Hepatocyte (in vitro differentiated cells): ENCODE measurements around the gene TPRX1. TPM values are rescaled to one million over a fixed set of nuclear protein-coding genes. Genes with fewer than 3 reads are reported as not detected.
"Not testable (repeated sequence)": the region's sequence is repeated elsewhere in the genome, so short reads cannot be mapped to it uniquely, and the experiment has no call there.

ENCODE experiments used
- DNase-seq: peaks from one replicate; pipeline ENCODE4 v3.0.0-alpha.2; 2016; ENCODE audit warnings: low spot score
- H2AFZ ChIP-seq: fragments of 200-600 bp; sonication (generic); 2 replicates; pipeline ENCODE4 v1.6.0; 2016; ENCODE audit warnings: antibody characterized with exemption, mild to moderate bottlenecking
- H3K27ac ChIP-seq: fragments of 200-600 bp; sonication (generic); 2 replicates; pipeline ENCODE4 v1.5.1; 2016; ENCODE audit warnings: mild to moderate bottlenecking
- H3K27me3 ChIP-seq: fragments of 200-600 bp; sonication (generic); 2 replicates; pipeline ENCODE4 v1.6.1; 2016
- H3K36me3 ChIP-seq: fragments of 200-600 bp; sonication (generic); replicated peaks from 2 replicates; pipeline ENCODE4 v1.5.1; 2016; ENCODE audit warnings: low read depth; ENCODE audit not compliant: insufficient read depth
- H3K4me1 ChIP-seq: fragments of 200-600 bp; sonication (generic); 2 replicates; pipeline ENCODE4 v1.5.1; 2016; ENCODE audit warnings: mild to moderate bottlenecking, moderate library complexity; ENCODE audit not compliant: insufficient read depth
- H3K4me2 ChIP-seq: fragments of 200-600 bp; sonication (generic); 2 replicates; pipeline ENCODE4 v1.6.0; 2016
- H3K4me3 ChIP-seq: fragments of 200-600 bp; sonication (generic); 2 replicates; pipeline ENCODE4 v1.5.1; 2016; ENCODE audit warnings: mild to moderate bottlenecking
- H3K79me2 ChIP-seq: fragments of 200-600 bp; sonication (generic); 2 replicates; pipeline ENCODE4 v1.6.0; 2017; ENCODE audit warnings: mild to moderate bottlenecking
- H3K9me2 ChIP-seq: fragments of 200-600 bp; sonication (generic); replicated peaks from 2 replicates; pipeline ENCODE4 v1.6.0; 2017; ENCODE audit warnings: mild to moderate bottlenecking; ENCODE audit not compliant: insufficient read depth
- H3K9me3 ChIP-seq: fragments of 200-600 bp; sonication (generic); 2 replicates; pipeline ENCODE4 v1.5.1; 2016; ENCODE audit warnings: low read depth, mild to moderate bottlenecking
- H4K20me1 ChIP-seq: fragments of 200-600 bp; sonication (generic); 2 replicates; pipeline ENCODE4 v1.6.0; 2016; ENCODE audit warnings: mild to moderate bottlenecking; ENCODE audit not compliant: insufficient read depth, poor library complexity, severe bottlenecking
- EZH2 ChIP-seq: fragments of 200-600 bp; sonication (generic); IDR thresholded peaks from 2 replicates; pipeline ENCODE4 v1.6.1; 2016; ENCODE audit warnings: antibody characterized with exemption, mild to moderate bottlenecking, borderline replicate concordance
- EZH2phosphoT487 ChIP-seq: fragments of 200-600 bp; sonication (generic); IDR thresholded peaks from one replicate; pipeline ENCODE4 v1.6.1; 2018; ENCODE audit warnings: antibody characterized with exemption, mild to moderate bottlenecking, low read depth, moderate library complexity; ENCODE audit not compliant: unreplicated experiment, severe bottlenecking
- WGBS: methylation state at CpG from one replicate; pipeline ENCODE4 v1.1.6; 2016; ENCODE audit warnings: low lambda C conversion rate; ENCODE audit errors: missing lambda C conversion rate; 5-methylcytosine and 5-hydroxymethylcytosine counted together
- polyA plus RNA-seq: library from polyadenylated mRNA; unstranded; fragments of >200 nt; fragmentation: Nextera tagmentation; extraction: Ambion mirVana; gene quantifications from 2 replicates; pipeline ENCODE4 v1.2.1, GENCODE V29; 2016
- total RNA-seq: library from RNA; depleted of rRNA; stranded (reverse); fragments of >200 nt; gene quantifications from 2 replicates; pipeline ENCODE4 v1.2.3, GENCODE V29; 2014
- TF ChIP-seq, protein P1 (sequence below): fragments of 200-600 bp; sonication (generic); IDR thresholded peaks from 2 replicates; pipeline ENCODE4 v1.5.1; 2016; ENCODE audit warnings: antibody characterized with exemption, mild to moderate bottlenecking; ENCODE audit not compliant: poor library complexity

TPRX1 gene
- total and polyA plus RNA-seq, 2 experiments from 2014 or later, result not detected

DNA sequence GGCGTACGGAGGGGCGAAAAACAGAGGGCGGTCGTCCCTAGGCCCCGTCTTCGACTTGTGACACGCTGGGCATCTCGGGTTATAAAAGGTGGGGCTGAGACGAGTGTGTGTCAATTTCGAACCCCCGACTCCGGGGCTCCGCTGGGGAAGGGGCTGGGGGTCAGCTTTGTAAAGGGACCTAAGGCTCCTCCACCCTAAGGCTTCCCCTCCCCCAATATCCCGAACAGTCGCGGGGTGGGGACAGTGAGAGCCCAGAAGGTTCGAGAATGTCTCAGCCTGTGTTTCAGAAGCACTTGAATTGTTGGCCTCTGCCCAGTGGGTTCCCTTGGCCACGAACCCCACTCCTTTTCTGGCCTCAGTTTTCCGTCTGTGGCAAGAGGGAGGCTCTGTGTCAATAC is 25.4 kb downstream of the TPRX1 start:
- H3K27me3 ChIP-seq, result no peaks in the 10 kb centered on the region
- peak overlapping the region; percentile 97 for H2AFZ ChIP-seq
- H3K27ac ChIP-seq, result peak overlapping the region; percentile 99
- H3K36me3 ChIP-seq, result no peaks in the 10 kb centered on the region
- H4K20me1 ChIP-seq, result peaks cover 3% of the 10 kb centered on the region
- TF ChIP-seq EZH2, result no peak
- no peak for TF ChIP-seq EZH2phosphoT487
- TF ChIP-seq, protein P1, sequence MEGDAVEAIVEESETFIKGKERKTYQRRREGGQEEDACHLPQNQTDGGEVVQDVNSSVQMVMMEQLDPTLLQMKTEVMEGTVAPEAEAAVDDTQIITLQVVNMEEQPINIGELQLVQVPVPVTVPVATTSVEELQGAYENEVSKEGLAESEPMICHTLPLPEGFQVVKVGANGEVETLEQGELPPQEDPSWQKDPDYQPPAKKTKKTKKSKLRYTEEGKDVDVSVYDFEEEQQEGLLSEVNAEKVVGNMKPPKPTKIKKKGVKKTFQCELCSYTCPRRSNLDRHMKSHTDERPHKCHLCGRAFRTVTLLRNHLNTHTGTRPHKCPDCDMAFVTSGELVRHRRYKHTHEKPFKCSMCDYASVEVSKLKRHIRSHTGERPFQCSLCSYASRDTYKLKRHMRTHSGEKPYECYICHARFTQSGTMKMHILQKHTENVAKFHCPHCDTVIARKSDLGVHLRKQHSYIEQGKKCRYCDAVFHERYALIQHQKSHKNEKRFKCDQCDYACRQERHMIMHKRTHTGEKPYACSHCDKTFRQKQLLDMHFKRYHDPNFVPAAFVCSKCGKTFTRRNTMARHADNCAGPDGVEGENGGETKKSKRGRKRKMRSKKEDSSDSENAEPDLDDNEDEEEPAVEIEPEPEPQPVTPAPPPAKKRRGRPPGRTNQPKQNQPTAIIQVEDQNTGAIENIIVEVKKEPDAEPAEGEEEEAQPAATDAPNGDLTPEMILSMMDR, result no peak
- peak overlapping the region; percentile 99 for H3K4me3 ChIP-seq
- no peaks in the 10 kb centered on the region for H3K9me2 ChIP-seq
- 2% methylated on average over 10 of the region's 20 CpGs for WGBS
- DNase-seq, result peak; percentile 38
- peak overlapping the region; percentile 94 for H3K4me2 ChIP-seq
- H3K4me1 ChIP-seq, result peaks cover 7% of the 10 kb centered on the region
- peaks cover 33% of the 10 kb centered on the region for H3K79me2 ChIP-seq
- no peaks in the 10 kb centered on the region for H3K9me3 ChIP-seq

DNA sequence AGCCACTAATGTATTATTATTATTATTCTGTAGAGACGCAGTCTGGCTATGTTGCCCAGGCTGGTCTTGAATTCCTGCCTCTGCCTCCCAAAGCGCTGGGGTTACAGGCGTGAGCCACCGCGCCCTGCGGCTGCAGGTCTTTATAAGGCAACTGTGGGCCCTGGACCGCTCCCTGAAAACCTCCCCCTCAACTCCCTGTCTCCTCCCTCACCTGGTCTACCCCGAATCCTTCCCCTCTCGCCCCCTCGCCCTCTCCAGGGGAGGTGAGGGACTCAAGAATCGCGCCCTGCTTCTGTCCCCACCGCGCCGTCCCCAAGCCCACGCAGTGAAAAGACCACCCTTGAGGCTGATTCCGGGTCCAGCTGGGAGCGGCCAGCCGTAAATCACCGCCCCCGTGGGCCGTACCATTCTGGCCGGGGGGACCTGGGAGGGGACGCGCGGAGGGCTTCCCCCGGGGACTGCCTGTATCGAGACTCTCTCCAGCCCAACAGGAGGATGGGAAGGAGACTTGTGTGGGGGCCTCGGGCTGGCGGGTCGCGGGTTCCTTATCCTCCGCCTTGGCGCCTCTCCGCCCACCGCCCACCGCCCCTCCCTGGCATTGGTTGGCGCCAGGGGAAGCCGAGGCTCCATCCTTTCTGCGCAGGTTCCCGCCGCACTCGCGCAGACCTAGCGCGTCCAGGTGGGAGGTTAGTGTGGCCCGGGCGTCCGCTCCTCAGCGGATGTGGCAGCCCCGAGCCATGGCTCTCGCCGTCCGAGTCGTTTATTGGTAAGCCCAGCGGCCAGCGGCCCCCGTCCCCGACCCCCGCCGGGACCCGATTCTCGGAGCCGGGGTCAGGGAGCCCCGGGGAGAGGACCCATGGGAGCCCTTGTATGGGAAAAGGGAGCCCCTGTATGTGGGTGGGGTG is 26.1 kb downstream of the TPRX1 start, which contains the start of gene SELENOW:
Gene SELENOW (plus strand): TSS at position 655 of the 905 bp plus-strand sequence. CDS start 83 bp downstream, at position 738.
- Histone ChIP-seq H3K9me2 (no peaks in the 10 kb centered on the region), H4K20me1 (peaks cover 3% of the 10 kb centered on the region), H3K9me3 (no peaks in the 10 kb centered on the region), H3K4me3 (peak within 1 kb of the TSS; percentile 99), H3K4me1 (peaks cover 7% of the 10 kb centered on the region), H3K79me2 (peaks cover 33% of the 10 kb centered on the region), H3K27ac (peak within 1 kb of the TSS; percentile 99), H2AFZ (peak within 1 kb of the TSS; percentile 97), H3K4me2 (peak within 1 kb of the TSS; percentile 94), H3K36me3 (no peaks in the 10 kb centered on the region), H3K27me3 (no peaks in the 10 kb centered on the region)
- 2% methylated on average over 53 of the region's 65 CpGs for WGBS
- peak; percentile 85 for DNase-seq
- TF ChIP-seq EZH2 (no peak), EZH2phosphoT487 (no peak)
- TF ChIP-seq, protein P1, result no peak

DNA sequence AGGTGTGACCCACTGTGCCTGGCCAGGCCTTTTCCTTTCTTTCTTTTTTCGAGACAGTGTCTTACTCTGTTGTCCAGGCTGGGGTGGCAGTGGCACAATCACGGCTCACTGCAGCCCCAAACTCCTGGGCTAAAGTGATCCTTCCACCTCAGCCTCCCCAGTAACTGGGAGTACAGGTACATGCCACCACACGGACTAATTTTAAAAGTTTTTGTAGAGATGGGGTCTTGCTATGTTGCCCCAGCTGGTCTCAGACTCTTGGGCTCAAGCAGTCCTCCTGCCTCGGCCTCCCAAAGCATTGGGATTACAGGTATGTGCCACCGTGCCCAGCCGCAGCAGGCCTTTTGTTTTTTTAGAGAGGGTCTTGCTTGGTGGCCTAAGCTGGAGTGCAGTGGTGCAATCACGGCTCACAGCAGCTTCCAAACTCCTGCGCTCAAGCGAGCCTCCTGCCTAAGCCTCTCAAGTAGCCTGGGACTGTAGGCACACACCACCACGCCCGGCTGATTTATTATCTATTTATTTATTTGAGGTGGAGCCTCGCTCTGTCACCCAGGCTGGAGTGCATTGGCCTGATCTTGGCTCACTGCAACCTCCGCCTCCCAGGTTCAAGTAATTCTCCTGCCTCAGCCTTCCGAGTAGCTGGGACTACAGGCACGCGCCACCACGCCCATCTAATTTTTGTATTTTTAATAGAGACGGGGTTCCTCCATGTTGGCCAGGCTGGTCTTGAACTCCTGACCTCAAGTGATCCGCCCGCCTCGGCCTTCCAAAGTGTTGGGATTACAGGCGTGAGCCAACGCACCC is 26.9 kb downstream of the TPRX1 start:
- H2AFZ ChIP-seq, result peak overlapping the region; percentile 97
- peak overlapping the region; percentile 99 for H3K4me3 ChIP-seq
- 80% methylated on average over 22 of the region's 23 CpGs for WGBS
- not testable (repeated sequence) for H3K36me3 ChIP-seq, H4K20me1 ChIP-seq, H3K27me3 ChIP-seq, H3K9me3 ChIP-seq, H3K9me2 ChIP-seq, H3K4me1 ChIP-seq, DNase-seq
- peaks cover 33% of the 10 kb centered on the region for H3K79me2 ChIP-seq
- peak overlapping the region; percentile 99 for H3K27ac ChIP-seq
- peak overlapping the region; percentile 94 for H3K4me2 ChIP-seq
